IPS-11a (cell line): ENCODE results near the gene TBC1D16.

Experiments used
- H3K4me3 ChIP-seq: one replicate; pipeline ENCODE4 v1.5.1; 2013; ENCODE audit warnings: low read depth, low read length, control low read depth

TBC1D16 gene

GRCh38 chr17:80026359-80027042 lies 9.2 kb downstream of the TBC1D16 start:
- no peak overlapping the region for H3K4me3 ChIP-seq

- no peak overlapping the region for H3K4me3 ChIP-seq
Measured at GRCh38 chr17:80025796-80026195, 9.9 kb downstream of the TBC1D16 start.

- no peak overlapping the region for H3K4me3 ChIP-seq
Measured at GRCh38 chr17:80025140-80025539, 10.5 kb downstream of the TBC1D16 start.

GRCh38 chr17:80024206-80024972 lies 11.3 kb downstream of the TBC1D16 start:
- H3K4me3 ChIP-seq, result no peak overlapping the region

GRCh38 chr17:80023481-80024205 lies 12.0 kb downstream of the TBC1D16 start:
- no peak overlapping the region for H3K4me3 ChIP-seq

GRCh38 chr17:80021600-80021999 lies 14.1 kb downstream of the TBC1D16 start:
- H3K4me3 ChIP-seq, result no peak overlapping the region

GRCh38 chr17:80018917-80019651 lies 16.6 kb downstream of the TBC1D16 start:
- no peak overlapping the region for H3K4me3 ChIP-seq

- H3K4me3 ChIP-seq, result no peak overlapping the region
Measured at GRCh38 chr17:80017226-80018010, 18.3 kb downstream of the TBC1D16 start.

GRCh38 chr17:80012765-80013741 lies 22.6 kb downstream of the TBC1D16 start:
- H3K4me3 ChIP-seq, result no peak overlapping the region

GRCh38 chr17:80011989-80012555 lies 23.6 kb downstream of the TBC1D16 start:
- no peak overlapping the region for H3K4me3 ChIP-seq

GRCh38 chr17:80010283-80010858 lies 25.3 kb downstream of the TBC1D16 start:
- H3K4me3 ChIP-seq, result no peak overlapping the region

- H3K4me3 ChIP-seq, result no peak overlapping the region
Measured at GRCh38 chr17:80009391-80010282, 26.0 kb downstream of the TBC1D16 start.

- no peak overlapping the region for H3K4me3 ChIP-seq
Measured at GRCh38 chr17:80008848-80009247, 26.8 kb downstream of the TBC1D16 start.

GRCh38 chr17:80008383-80008840 lies 27.3 kb downstream of the TBC1D16 start:
- no peak overlapping the region for H3K4me3 ChIP-seq

GRCh38 chr17:80007939-80008338 lies 27.7 kb downstream of the TBC1D16 start:
- H3K4me3 ChIP-seq, result no peak overlapping the region

GRCh38 chr17:80006811-80007752 lies 28.6 kb downstream of the TBC1D16 start:
- no peak overlapping the region for H3K4me3 ChIP-seq
